ENCODE data around the gene PSPN. TPM values are rescaled to one million over a fixed set of nuclear protein-coding genes. Genes with fewer than 3 reads are reported as not detected.
A peak's percentile ranks its signal among the peaks of the same experiment; 100 is the strongest.

Gene PSPN
- total and polyA plus RNA-seq, 9 of the 15 experiments (the other 6 are each of a cell fraction or from before 2014, with no cell fraction given), result 0.21 to 1.1 (median 0.58) TPM

DNA sequence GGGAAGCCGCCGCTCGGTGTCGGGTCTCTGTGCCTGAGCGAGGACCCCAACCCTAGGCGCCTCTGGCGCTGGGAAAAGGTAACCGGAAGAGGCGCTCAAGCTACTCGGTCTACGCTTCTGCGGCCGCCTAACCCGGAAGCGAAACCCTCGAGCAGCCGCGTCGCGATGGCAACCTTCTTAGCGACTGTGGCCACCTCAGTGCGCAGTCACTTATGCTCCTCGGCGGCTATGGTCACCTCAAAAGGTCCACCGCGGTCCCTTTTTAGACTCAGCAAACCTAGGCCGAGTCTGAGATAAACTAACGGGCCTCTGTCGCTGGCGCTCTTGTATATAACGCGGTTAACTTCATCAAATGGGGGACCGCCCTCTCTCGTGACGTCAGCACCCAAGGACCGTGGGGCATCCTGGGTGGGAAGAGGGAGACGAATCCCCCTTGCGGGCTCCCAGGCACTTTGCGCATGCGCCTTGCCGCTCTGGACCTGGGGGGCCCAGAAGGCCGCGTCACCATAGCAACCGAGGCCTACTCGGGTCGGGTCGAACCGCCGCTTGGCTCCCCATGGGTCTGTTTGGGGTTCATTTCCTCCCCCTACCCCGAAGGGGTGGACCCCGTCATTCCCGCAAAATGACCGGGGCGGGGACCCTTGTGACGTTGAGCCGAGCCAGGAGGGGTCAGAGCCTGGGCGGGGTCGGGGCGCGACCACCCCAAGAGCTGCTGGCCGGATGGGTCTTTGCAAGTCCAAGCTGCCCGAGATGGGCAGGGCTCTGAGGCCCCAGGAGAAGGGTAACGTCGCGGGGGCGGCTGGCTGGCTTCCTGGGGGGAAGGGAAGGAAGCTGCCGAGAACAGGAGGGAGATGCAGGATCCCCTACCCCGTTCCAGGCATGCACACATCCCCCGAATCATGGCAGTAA, 17.6 kb upstream of the PSPN start, which contains the start of gene GTF2F1 (continued):
- TF ChIP-seq NCOA2 (IDR thresholded peaks at IDR 0.05; ENCODE audit: partially characterized antibody in 2 of 2) (no peak), MAZ (CRISPR knock-in tag; conservative IDR thresholded peaks at IDR 0.05 in 1 of 2, IDR thresholded peaks at IDR 0.05 in 1 of 2) (0 out of 4 replicates have a peak, but pooled peaks have one; percentile 40 to 41), ZNF79 (CRISPR knock-in tag; IDR thresholded peaks at IDR 0.05; ENCODE audit: low read depth) (no peak), ZNF12 (CRISPR knock-in tag; IDR thresholded peaks at IDR 0.05) (no peak), ZNF133 (CRISPR knock-in tag; IDR thresholded peaks at IDR 0.05) (no peak), HDAC8 (tag; IDR thresholded peaks at IDR 0.05) (0 out of 2 replicates have a peak, but pooled peaks have one; percentile 48), SMAD4 (CRISPR knock-in tag; conservative IDR thresholded peaks at IDR 0.05) (0 out of 2 replicates have a peak, but pooled peaks have one; percentile 57), RNF2 (IDR thresholded peaks at IDR 0.05) (0 out of 2 replicates have a peak, but pooled peaks have one; percentile 63), CREM (IDR thresholded peaks at IDR 0.05; ENCODE audit: low read depth) (peak; percentile 93), ZNF197 (CRISPR knock-in tag; IDR thresholded peaks at IDR 0.05; ENCODE audit: low read depth) (0 out of 2 replicates have a peak, but pooled peaks have one; percentile 35), PHTF2 (CRISPR knock-in tag; IDR thresholded peaks at IDR 0.05) (no peak), GABPA (tag; conservative IDR thresholded peaks at IDR 0.05; ENCODE audit: low read depth) (peak; percentile 98), IRF2 (CRISPR knock-in tag; IDR thresholded peaks at IDR 0.05) (no peak), ELF1 (tag; IDR thresholded peaks at IDR 0.05) (peak; percentile 93)
- TF ChIP-seq, protein P1, sequence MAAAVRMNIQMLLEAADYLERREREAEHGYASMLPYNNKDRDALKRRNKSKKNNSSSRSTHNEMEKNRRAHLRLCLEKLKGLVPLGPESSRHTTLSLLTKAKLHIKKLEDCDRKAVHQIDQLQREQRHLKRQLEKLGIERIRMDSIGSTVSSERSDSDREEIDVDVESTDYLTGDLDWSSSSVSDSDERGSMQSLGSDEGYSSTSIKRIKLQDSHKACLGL (CRISPR knock-in tag; IDR thresholded peaks at IDR 0.05; ENCODE audit: borderline replicate concordance, poor library complexity, severe bottlenecking), result no peak
- TF ChIP-seq, protein P2, sequence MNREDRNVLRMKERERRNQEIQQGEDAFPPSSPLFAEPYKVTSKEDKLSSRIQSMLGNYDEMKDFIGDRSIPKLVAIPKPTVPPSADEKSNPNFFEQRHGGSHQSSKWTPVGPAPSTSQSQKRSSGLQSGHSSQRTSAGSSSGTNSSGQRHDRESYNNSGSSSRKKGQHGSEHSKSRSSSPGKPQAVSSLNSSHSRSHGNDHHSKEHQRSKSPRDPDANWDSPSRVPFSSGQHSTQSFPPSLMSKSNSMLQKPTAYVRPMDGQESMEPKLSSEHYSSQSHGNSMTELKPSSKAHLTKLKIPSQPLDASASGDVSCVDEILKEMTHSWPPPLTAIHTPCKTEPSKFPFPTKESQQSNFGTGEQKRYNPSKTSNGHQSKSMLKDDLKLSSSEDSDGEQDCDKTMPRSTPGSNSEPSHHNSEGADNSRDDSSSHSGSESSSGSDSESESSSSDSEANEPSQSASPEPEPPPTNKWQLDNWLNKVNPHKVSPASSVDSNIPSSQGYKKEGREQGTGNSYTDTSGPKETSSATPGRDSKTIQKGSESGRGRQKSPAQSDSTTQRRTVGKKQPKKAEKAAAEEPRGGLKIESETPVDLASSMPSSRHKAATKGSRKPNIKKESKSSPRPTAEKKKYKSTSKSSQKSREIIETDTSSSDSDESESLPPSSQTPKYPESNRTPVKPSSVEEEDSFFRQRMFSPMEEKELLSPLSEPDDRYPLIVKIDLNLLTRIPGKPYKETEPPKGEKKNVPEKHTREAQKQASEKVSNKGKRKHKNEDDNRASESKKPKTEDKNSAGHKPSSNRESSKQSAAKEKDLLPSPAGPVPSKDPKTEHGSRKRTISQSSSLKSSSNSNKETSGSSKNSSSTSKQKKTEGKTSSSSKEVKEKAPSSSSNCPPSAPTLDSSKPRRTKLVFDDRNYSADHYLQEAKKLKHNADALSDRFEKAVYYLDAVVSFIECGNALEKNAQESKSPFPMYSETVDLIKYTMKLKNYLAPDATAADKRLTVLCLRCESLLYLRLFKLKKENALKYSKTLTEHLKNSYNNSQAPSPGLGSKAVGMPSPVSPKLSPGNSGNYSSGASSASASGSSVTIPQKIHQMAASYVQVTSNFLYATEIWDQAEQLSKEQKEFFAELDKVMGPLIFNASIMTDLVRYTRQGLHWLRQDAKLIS (CRISPR knock-in tag; IDR thresholded peaks at IDR 0.05), result peak; percentile 45; the same call in 1 of the 2 replicates
- TF ChIP-seq, protein P3, sequence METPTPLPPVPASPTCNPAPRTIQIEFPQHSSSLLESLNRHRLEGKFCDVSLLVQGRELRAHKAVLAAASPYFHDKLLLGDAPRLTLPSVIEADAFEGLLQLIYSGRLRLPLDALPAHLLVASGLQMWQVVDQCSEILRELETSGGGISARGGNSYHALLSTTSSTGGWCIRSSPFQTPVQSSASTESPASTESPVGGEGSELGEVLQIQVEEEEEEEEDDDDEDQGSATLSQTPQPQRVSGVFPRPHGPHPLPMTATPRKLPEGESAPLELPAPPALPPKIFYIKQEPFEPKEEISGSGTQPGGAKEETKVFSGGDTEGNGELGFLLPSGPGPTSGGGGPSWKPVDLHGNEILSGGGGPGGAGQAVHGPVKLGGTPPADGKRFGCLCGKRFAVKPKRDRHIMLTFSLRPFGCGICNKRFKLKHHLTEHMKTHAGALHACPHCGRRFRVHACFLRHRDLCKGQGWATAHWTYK (CRISPR knock-in tag; IDR thresholded peaks at IDR 0.05), result 0 out of 2 replicates have a peak, but pooled peaks have one; percentile 33
- TF ChIP-seq, protein P4, sequence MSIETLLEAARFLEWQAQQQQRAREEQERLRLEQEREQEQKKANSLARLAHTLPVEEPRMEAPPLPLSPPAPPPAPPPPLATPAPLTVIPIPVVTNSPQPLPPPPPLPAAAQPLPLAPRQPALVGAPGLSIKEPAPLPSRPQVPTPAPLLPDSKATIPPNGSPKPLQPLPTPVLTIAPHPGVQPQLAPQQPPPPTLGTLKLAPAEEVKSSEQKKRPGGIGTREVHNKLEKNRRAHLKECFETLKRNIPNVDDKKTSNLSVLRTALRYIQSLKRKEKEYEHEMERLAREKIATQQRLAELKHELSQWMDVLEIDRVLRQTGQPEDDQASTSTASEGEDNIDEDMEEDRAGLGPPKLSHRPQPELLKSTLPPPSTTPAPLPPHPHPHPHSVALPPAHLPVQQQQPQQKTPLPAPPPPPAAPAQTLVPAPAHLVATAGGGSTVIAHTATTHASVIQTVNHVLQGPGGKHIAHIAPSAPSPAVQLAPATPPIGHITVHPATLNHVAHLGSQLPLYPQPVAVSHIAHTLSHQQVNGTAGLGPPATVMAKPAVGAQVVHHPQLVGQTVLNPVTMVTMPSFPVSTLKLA (conservative IDR thresholded peaks at IDR 0.05), result peak; percentile 79 to 87
